Measurements from ENCODE around the gene SLC35E4. TPM values are rescaled to one million over a fixed set of nuclear protein-coding genes. Genes with fewer than 3 reads are reported as not detected.

Gene SLC35E4
- total and polyA plus RNA-seq, 9 of the 15 experiments (the other 6 are each of a cell fraction or from before 2014, with no cell fraction given) = 0.06 to 2.3 (median 0.86) TPM; not detected in 1

DNA sequence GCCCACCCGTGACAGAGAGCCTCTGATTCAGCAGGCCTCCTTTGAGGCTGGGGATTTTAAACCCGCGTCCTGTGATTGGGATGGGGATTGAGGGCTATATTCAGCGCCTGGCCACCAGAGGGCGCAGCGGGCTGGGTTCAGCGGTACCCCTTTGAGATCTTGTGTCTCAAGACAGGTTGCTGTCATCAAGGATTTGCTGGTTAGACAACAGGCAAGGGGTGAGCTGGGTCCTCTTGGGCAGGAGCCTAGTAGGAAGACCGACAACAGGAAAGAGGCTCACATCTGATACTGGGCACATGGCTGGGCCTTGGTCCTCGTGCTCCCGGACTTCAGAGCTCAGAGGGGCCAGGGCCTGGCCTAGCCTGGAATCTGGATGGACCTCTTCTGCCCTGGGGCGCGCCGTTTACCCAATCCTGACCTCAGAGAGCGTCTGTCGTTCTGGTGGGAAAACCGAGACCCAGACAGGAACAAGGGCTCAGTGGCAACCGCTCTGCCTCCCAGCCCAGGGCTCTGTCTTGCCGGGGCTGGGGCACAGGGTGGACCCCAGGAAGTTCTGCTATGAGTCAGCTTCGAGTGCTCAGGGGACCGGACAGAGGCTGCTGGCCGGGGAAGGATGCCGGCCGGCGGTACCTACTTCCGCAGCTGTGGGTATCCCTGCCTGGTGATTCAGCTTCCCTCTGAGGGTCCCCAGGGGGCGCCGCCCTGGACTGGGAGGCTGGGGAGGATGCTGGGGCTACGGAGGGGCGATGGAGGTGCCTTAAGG, 929 bp upstream of the SLC35E4 start (continued):
- no peak for TF ChIP-seq ZNF384 (IDR thresholded peaks at IDR 0.05; ENCODE audit: low read depth, low read length)
- no peak for TF ChIP-seq DACH1 (IDR thresholded peaks at IDR 0.05; ENCODE audit: partially characterized antibody)
- 0 out of 2 replicates have a peak, but pooled peaks have one; percentile 32 for TF ChIP-seq KLF16 (IDR thresholded peaks at IDR 0.05)
- TF ChIP-seq, protein P1, sequence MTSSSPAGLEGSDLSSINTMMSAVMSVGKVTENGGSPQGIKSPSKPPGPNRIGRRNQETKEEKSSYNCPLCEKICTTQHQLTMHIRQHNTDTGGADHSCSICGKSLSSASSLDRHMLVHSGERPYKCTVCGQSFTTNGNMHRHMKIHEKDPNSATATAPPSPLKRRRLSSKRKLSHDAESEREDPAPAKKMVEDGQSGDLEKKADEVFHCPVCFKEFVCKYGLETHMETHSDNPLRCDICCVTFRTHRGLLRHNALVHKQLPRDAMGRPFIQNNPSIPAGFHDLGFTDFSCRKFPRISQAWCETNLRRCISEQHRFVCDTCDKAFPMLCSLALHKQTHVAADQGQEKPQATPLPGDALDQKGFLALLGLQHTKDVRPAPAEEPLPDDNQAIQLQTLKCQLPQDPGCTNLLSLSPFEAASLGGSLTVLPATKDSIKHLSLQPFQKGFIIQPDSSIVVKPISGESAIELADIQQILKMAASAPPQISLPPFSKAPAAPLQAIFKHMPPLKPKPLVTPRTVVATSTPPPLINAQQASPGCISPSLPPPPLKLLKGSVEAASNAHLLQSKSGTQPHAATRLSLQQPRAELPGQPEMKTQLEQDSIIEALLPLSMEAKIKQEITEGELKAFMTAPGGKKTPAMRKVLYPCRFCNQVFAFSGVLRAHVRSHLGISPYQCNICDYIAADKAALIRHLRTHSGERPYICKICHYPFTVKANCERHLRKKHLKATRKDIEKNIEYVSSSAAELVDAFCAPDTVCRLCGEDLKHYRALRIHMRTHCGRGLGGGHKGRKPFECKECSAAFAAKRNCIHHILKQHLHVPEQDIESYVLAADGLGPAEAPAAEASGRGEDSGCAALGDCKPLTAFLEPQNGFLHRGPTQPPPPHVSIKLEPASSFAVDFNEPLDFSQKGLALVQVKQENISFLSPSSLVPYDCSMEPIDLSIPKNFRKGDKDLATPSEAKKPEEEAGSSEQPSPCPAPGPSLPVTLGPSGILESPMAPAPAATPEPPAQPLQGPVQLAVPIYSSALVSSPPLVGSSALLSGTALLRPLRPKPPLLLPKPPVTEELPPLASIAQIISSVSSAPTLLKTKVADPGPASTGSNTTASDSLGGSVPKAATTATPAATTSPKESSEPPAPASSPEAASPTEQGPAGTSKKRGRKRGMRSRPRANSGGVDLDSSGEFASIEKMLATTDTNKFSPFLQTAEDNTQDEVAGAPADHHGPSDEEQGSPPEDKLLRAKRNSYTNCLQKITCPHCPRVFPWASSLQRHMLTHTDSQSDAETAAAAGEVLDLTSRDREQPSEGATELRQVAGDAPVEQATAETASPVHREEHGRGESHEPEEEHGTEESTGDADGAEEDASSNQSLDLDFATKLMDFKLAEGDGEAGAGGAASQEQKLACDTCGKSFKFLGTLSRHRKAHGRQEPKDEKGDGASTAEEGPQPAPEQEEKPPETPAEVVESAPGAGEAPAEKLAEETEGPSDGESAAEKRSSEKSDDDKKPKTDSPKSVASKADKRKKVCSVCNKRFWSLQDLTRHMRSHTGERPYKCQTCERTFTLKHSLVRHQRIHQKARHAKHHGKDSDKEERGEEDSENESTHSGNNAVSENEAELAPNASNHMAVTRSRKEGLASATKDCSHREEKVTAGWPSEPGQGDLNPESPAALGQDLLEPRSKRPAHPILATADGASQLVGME (CRISPR knock-in tag; IDR thresholded peaks at IDR 0.05) = 0 out of 2 replicates have a peak, but pooled peaks have one; percentile 53
- TF ChIP-seq, protein P2, sequence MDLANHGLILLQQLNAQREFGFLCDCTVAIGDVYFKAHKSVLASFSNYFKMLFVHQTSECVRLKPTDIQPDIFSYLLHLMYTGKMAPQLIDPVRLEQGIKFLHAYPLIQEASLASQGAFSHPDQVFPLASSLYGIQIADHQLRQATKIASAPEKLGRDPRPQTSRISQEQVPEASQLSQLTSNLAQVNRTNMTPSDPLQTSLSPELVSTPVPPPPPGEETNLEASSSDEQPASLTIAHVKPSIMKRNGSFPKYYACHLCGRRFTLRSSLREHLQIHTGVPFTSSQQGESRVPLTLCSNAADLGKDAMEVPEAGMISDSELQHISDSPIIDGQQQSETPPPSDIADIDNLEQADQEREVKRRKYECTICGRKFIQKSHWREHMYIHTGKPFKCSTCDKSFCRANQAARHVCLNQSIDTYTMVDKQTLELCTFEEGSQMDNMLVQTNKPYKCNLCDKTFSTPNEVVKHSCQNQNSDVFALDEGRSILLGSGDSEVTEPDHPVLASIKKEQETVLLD (IDR thresholded peaks at IDR 0.05) = no peak
- TF ChIP-seq, protein P3, sequence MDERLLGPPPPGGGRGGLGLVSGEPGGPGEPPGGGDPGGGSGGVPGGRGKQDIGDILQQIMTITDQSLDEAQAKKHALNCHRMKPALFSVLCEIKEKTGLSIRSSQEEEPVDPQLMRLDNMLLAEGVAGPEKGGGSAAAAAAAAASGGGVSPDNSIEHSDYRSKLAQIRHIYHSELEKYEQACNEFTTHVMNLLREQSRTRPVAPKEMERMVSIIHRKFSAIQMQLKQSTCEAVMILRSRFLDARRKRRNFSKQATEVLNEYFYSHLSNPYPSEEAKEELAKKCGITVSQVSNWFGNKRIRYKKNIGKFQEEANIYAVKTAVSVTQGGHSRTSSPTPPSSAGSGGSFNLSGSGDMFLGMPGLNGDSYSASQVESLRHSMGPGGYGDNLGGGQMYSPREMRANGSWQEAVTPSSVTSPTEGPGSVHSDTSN (CRISPR knock-in tag; IDR thresholded peaks at IDR 0.05; ENCODE audit: low read depth) = no peak
- TF ChIP-seq, protein P3 (tag; conservative IDR thresholded peaks at IDR 0.05; ENCODE audit: low read depth) = peak; percentile 68
- TF ChIP-seq SREBF1 (IDR thresholded peaks at IDR 0.05; ENCODE audit: borderline replicate concordance, low read depth, low read length) = no peak
- no peak for TF ChIP-seq PTRF (tag; IDR thresholded peaks at IDR 0.05)
- no peak; the same call in 1 of the 2 replicates for TF ChIP-seq RB1 (IDR thresholded peaks at IDR 0.05; ENCODE audit: low read depth)
- TF ChIP-seq, protein P4, sequence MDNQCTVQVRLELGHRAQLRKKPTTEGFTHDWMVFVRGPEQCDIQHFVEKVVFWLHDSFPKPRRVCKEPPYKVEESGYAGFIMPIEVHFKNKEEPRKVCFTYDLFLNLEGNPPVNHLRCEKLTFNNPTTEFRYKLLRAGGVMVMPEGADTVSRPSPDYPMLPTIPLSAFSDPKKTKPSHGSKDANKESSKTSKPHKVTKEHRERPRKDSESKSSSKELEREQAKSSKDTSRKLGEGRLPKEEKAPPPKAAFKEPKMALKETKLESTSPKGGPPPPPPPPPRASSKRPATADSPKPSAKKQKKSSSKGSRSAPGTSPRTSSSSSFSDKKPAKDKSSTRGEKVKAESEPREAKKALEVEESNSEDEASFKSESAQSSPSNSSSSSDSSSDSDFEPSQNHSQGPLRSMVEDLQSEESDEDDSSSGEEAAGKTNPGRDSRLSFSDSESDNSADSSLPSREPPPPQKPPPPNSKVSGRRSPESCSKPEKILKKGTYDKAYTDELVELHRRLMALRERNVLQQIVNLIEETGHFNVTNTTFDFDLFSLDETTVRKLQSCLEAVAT (IDR thresholded peaks at IDR 0.05) = no peak
- TF ChIP-seq ZNF124 (CRISPR knock-in tag; IDR thresholded peaks at IDR 0.05) = no peak
- TF ChIP-seq KDM2B (CRISPR knock-in tag; IDR thresholded peaks at IDR 0.05) = no peak
- TF ChIP-seq PHB (CRISPR knock-in tag; IDR thresholded peaks at IDR 0.05) = no peak
- TF ChIP-seq ZNF785 (CRISPR knock-in tag; IDR thresholded peaks at IDR 0.05) = no peak
